ENCODE measurements around the gene CCDC8.

CCDC8 gene

GRCh38 chr19:46408664-46409039 is 4.7 kb downstream of the CCDC8 start:
- H3K27me3 Mint-ChIP-seq (ENCODE audit: low read depth, poor library complexity): peaks cover 20% of the 10 kb centered on the region
- TF ChIP-seq CTCF (IDR thresholded peaks at IDR 0.05): no peak
- peak overlapping the region; percentile 73 for H3K4me3 Mint-ChIP-seq
- no peaks in the 10 kb centered on the region for H3K9me3 Mint-ChIP-seq
- H3K27ac Mint-ChIP-seq: peak overlapping the region; percentile 88
- peaks cover 90% of the 10 kb centered on the region for H3K4me1 Mint-ChIP-seq
- H3K36me3 Mint-ChIP-seq (ENCODE audit: low read depth): peaks cover 16% of the 10 kb centered on the region
- peak; percentile 58 for DNase-seq

- DNase-seq: no peak
- H3K4me1 Mint-ChIP-seq: peaks cover 89% of the 10 kb centered on the region
- H3K27ac Mint-ChIP-seq: peak overlapping the region; percentile 88
- peaks cover 20% of the 10 kb centered on the region for H3K27me3 Mint-ChIP-seq (ENCODE audit: low read depth, poor library complexity)
- no peak for TF ChIP-seq CTCF (IDR thresholded peaks at IDR 0.05)
- H3K36me3 Mint-ChIP-seq (ENCODE audit: low read depth): peaks cover 16% of the 10 kb centered on the region
- peak overlapping the region; percentile 73 for H3K4me3 Mint-ChIP-seq
- H3K9me3 Mint-ChIP-seq: no peaks in the 10 kb centered on the region
These were observed 5.3 kb downstream of the CCDC8 start for GRCh38 chr19:46407856-46408663.

- H3K27me3 Mint-ChIP-seq (ENCODE audit: low read depth, poor library complexity): peaks cover 20% of the 10 kb centered on the region
- no peaks in the 10 kb centered on the region for H3K9me3 Mint-ChIP-seq
- H3K27ac Mint-ChIP-seq: no peak overlapping the region
- TF ChIP-seq CTCF (IDR thresholded peaks at IDR 0.05): no peak
- peak overlapping the region; percentile 39 for H3K4me3 Mint-ChIP-seq
- peaks cover 16% of the 10 kb centered on the region for H3K36me3 Mint-ChIP-seq (ENCODE audit: low read depth)
- no peak for DNase-seq
- H3K4me1 Mint-ChIP-seq: peaks cover 81% of the 10 kb centered on the region
These were observed 6.4 kb downstream of the CCDC8 start for GRCh38 chr19:46406976-46407375.

- no peaks in the 10 kb centered on the region for H3K9me3 Mint-ChIP-seq
- peak; percentile 51 for DNase-seq
- peak overlapping the region; percentile 82 for H3K4me3 Mint-ChIP-seq
- no peaks in the 10 kb centered on the region for H3K36me3 Mint-ChIP-seq (ENCODE audit: low read depth)
- H3K4me1 Mint-ChIP-seq: peaks cover 60% of the 10 kb centered on the region
- H3K27me3 Mint-ChIP-seq (ENCODE audit: low read depth, poor library complexity): peaks cover 20% of the 10 kb centered on the region
- peak; percentile 15 for TF ChIP-seq CTCF (IDR thresholded peaks at IDR 0.05)
- no peak overlapping the region for H3K27ac Mint-ChIP-seq
These were observed 8.5 kb downstream of the CCDC8 start for GRCh38 chr19:46404753-46405468.

GRCh38 chr19:46404055-46404752 is 9.2 kb downstream of the CCDC8 start:
- H3K4me1 Mint-ChIP-seq: peaks cover 56% of the 10 kb centered on the region
- peaks cover 22% of the 10 kb centered on the region for H3K27me3 Mint-ChIP-seq (ENCODE audit: low read depth, poor library complexity)
- H3K36me3 Mint-ChIP-seq (ENCODE audit: low read depth): no peaks in the 10 kb centered on the region
- peak overlapping the region; percentile 82 for H3K4me3 Mint-ChIP-seq
- H3K27ac Mint-ChIP-seq: peak overlapping the region; percentile 96
- TF ChIP-seq CTCF (IDR thresholded peaks at IDR 0.05): no peak
- H3K9me3 Mint-ChIP-seq: no peaks in the 10 kb centered on the region
- peak; percentile 73 for DNase-seq
